Bladder microvascular endothelial cell (primary cell): ENCODE data around the gene BHLHA9. TPM values are rescaled to one million over a fixed set of nuclear protein-coding genes. Genes with fewer than 3 reads are reported as not detected.

ENCODE experiments used
- total RNA-seq: library from RNA; depleted of rRNA; stranded (reverse); fragments of >200 nt; gene quantifications from 2 replicates; pipeline ENCODE4 v1.2.3, GENCODE V29; 2014

The BHLHA9 gene
- total RNA-seq, result not detected in 2 replicates

DNA sequence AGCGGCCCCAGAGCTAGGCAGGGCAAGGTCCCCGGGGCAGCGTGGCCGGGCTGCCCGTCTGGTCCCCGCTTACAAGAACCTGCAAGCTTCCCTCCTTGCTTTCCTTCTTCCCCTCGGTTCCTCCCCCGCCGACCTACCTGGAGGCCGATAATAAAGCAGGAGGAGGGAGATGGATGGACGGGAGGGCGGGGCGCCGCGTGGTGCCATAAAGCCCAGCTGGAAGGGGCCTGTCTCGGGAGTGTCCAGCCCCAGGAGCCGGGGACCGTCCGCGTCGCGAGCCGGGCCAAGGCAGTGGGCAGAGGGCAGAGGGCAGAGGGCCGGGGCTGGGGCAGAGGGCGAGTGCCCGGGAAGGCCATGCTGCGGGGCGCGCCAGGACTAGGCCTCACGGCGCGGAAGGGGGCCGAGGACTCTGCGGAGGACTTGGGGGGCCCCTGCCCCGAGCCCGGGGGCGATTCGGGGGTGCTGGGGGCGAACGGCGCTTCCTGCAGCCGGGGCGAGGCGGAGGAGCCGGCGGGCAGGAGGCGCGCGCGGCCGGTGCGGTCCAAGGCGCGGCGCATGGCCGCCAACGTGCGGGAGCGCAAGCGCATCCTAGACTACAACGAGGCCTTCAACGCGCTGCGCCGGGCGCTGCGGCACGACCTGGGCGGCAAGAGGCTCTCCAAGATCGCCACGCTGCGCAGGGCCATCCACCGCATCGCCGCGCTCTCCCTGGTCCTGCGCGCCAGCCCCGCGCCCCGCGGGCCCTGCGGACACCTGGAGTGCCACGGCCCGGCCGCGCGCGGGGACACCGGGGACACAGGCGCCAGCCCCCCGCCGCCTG lies at the start of gene BHLHA9:
BHLHA9 (plus strand) TSS at position 235 of the 820 bp plus-strand sequence; CDS start at position 355, 120 bp downstream.

Other genes with a start within 250 kb of the BHLHA9 start
- 34.2 and 59.9 TPM in 2 replicates for gene ABR, start 90.5 kb upstream of the BHLHA9 start, total RNA-seq
- gene TRARG1, start 9.2 kb downstream of the BHLHA9 start, total RNA-seq, result not detected in 2 replicates
- gene YWHAE, start 129.8 kb downstream of the BHLHA9 start, total RNA-seq, result 335 and 507 TPM in 2 replicates
- 110 and 128 TPM in 2 replicates for gene CRK, start 185.8 kb downstream of the BHLHA9 start, total RNA-seq
- 154 and 424 TPM in 2 replicates for gene MYO1C, start 222.2 kb downstream of the BHLHA9 start, total RNA-seq
- gene INPP5K, start 246.2 kb downstream of the BHLHA9 start, total RNA-seq, result 45.9 and 58.3 TPM in 2 replicates